HL-60 (cell line): ENCODE results near the gene TRIM14.

Source experiments
- CTCF ChIP-seq: IDR thresholded peaks from one replicate; pipeline ENCODE4 v1.5.1; 2011; ENCODE audit warnings: low read length, control low read depth, inconsistent platforms; ENCODE audit not compliant: insufficient read depth
- POLR2AphosphoS5 ChIP-seq: IDR thresholded peaks from 2 replicates; pipeline ENCODE4 v1.6.1; 2012; ENCODE audit warnings: low read depth
- TF ChIP-seq, protein P1 (sequence below): IDR thresholded peaks from 2 replicates; pipeline ENCODE4 v1.6.1; 2012; ENCODE audit warnings: low read depth; ENCODE audit not compliant: insufficient replicate concordance

DNA sequence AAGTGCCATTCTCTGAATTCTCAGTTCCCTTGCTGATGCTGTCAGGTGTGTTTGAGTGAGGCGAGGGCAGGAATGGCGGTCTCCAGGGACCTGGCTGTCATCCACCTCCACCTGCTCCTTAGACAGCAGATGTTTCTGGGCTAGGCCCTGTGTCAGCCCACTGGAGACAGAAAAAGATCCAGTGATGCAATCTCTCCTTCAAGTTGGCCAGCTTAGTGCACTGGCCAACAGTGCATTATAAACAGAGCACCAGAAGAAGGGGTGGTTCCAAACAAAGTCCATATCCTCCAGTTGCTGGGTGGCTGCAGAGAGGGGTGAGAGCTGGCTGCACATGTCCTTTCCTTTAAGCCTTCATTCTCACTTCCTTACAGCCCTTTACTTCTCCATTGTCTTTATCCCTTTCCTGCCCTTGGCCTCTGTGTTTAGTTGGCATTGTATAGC lies 35.9 kb downstream of the TRIM14 start:
- TF ChIP-seq CTCF: no peak
- peak; percentile 17; the same call in 1 of the 2 replicates for TF ChIP-seq POLR2AphosphoS5
- TF ChIP-seq, protein P1, sequence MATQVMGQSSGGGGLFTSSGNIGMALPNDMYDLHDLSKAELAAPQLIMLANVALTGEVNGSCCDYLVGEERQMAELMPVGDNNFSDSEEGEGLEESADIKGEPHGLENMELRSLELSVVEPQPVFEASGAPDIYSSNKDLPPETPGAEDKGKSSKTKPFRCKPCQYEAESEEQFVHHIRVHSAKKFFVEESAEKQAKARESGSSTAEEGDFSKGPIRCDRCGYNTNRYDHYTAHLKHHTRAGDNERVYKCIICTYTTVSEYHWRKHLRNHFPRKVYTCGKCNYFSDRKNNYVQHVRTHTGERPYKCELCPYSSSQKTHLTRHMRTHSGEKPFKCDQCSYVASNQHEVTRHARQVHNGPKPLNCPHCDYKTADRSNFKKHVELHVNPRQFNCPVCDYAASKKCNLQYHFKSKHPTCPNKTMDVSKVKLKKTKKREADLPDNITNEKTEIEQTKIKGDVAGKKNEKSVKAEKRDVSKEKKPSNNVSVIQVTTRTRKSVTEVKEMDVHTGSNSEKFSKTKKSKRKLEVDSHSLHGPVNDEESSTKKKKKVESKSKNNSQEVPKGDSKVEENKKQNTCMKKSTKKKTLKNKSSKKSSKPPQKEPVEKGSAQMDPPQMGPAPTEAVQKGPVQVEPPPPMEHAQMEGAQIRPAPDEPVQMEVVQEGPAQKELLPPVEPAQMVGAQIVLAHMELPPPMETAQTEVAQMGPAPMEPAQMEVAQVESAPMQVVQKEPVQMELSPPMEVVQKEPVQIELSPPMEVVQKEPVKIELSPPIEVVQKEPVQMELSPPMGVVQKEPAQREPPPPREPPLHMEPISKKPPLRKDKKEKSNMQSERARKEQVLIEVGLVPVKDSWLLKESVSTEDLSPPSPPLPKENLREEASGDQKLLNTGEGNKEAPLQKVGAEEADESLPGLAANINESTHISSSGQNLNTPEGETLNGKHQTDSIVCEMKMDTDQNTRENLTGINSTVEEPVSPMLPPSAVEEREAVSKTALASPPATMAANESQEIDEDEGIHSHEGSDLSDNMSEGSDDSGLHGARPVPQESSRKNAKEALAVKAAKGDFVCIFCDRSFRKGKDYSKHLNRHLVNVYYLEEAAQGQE: no peak
